Gastroesophageal sphincter (tissue), 3 donors: ENCODE results near the gene DMD.

ENCODE experiments used
- CTCF ChIP-seq, 4 experiments: fragments of 200-600 bp in 2 of 4; fragments of 450-650 bp in 2 of 4; sonication (generic) in 1 of 4; IDR thresholded peaks; one replicate each; pipeline ENCODE4 v1.5.1; 2017 to 2019; ENCODE audit warnings: antibody characterized with exemption in 4 of 4, mild to moderate bottlenecking in 2 of 4, moderate library complexity in 2 of 4
- POLR2A ChIP-seq, 2 donors: fragments of 450-650 bp; IDR thresholded peaks; one replicate each; pipeline ENCODE4 v1.6.1; 2017; ENCODE audit warnings: antibody characterized with exemption in 2 of 2, mild to moderate bottlenecking in 2 of 2, moderate library complexity in 1 of 2

- TF ChIP-seq CTCF (IDR thresholded peaks at IDR 0.05) (no peak), POLR2A (IDR thresholded peaks at IDR 0.05) (no peak)
These were observed 1379.1 kb downstream of the DMD start for GRCh38 chrX:31832263-31832662.
